ENCODE measurements around the gene SECTM1. TPM values are rescaled to one million over a fixed set of nuclear protein-coding genes. Genes with fewer than 3 reads are reported as not detected.

The SECTM1 gene
- total RNA-seq, 1 donor from 2014 or later = 5.5 TPM

DNA sequence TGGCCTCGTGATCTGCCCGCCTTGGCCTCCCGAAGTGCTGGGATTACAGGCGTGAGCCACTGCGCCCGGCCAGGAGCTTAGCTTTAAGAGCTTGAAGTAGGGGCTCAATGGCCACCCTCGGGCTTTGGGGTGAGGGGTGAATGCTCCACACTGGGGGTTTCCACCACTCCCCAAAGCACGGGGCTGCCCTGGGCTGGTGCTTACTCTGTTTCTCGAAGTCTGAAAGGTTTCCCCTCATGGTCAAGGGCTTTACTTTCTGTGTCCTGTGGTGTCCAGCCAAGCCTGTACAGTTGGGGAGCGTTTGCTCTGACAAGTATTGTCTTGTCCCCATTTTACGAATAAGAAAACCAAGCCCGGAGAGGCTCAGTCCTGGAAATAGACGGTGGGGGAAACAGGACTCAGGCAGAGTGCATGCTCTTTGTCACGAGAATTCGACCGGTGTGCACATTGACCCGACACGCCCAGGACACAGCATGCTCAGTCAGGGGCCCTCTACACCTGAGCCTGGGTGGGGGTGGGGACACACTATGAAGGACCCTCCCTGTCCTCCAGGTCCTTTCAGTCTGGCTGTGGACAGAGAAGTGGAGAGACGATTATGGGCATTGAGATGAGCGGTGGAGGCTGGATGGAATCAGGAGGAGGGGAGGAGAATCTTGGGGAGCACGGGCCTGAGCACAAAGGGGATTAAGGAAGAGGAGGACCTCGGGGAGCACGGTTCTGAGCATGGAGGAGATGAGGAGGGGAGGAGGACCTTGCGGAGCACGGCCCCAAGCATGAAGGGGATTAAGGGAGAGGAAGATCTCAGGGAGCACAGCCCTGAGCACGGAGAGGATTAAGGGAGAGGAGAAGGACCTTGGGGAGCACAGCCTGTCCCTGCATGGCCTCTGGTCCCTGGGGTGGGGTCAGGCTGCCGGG, 23.7 kb downstream of the SECTM1 start:
- ATAC-seq (no peak), DNase-seq (no peak)
- intact Hi-C loops (cut with micrococcal nuclease) = no loop called here

DNA sequence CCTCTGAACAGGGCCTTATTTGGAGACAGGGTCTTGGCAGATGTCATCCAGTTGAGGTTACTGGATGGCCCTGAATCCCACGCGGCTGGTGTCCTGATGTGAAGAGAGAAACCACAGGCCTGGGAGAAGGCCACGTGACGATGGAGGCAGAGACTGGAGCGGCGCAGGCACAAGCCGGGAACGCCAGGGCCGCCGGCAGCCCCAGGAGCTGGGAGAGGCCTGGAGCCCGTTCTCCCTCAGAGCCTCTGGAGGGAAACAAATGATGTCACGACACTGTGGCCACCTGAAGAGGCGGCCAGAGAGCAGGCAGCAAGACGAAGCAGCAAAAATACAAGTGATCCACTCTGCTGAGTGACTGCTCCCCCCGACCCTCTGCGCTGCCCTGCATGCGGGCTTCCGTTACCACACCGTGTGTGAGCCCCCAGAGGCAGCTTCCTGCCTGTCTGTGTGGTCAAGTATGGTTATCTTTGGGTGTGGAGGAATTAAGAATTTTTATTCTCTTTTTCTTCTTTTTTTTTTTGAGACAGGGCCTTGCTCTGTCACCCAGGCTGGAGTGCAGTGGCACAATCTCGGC, 27.8 kb downstream of the SECTM1 start:
- DNase-seq (no peak), ATAC-seq (no peak)
- intact Hi-C loops (cut with micrococcal nuclease) = no loop called here

DNA sequence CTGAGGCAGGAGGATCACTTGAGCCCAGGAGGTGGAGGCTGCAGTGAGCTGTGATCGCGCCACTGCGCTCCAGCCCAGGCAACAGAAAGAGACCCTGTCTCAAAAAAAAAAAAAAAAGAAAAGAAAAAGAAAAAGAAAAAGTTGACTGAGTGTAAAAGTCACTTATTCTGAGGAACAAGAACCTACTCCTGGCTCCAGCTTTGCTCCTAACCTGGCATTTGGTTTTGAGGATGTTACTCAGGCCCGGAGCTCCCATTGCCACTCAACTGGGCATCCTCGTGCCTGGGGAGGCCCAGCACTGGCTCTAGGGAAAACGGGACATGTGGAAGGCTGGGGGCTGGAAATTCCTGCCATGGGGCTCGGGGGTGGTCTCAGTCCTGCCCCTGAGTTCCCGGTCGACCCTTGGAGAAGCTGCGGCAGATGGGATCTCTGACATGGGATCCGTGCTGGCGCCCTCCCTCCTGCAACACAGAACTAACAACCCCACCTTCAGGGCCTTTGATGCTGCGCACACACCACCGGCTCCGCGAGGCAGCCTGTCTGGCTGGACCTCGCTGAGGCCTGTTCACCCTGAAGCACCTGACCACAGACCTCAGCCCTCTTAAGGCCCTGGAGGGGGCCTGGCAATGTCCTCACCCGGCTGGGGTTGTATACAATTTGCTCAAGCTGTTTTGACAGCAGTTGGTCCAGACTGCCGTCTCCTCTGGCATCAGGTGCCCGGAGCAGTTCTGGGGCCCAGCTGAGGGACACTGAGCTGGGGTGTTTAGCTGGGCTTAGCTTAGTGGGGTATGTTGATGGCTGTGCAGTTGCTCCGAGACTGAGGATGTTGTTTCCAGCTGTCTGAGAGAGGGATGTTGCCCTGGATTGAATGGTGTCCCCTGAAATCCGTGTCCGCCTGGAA, 28.5 kb downstream of the SECTM1 start:
- intact Hi-C loops (cut with micrococcal nuclease) = no loop called here
- DNase-seq (no peak), ATAC-seq (no peak)

DNA sequence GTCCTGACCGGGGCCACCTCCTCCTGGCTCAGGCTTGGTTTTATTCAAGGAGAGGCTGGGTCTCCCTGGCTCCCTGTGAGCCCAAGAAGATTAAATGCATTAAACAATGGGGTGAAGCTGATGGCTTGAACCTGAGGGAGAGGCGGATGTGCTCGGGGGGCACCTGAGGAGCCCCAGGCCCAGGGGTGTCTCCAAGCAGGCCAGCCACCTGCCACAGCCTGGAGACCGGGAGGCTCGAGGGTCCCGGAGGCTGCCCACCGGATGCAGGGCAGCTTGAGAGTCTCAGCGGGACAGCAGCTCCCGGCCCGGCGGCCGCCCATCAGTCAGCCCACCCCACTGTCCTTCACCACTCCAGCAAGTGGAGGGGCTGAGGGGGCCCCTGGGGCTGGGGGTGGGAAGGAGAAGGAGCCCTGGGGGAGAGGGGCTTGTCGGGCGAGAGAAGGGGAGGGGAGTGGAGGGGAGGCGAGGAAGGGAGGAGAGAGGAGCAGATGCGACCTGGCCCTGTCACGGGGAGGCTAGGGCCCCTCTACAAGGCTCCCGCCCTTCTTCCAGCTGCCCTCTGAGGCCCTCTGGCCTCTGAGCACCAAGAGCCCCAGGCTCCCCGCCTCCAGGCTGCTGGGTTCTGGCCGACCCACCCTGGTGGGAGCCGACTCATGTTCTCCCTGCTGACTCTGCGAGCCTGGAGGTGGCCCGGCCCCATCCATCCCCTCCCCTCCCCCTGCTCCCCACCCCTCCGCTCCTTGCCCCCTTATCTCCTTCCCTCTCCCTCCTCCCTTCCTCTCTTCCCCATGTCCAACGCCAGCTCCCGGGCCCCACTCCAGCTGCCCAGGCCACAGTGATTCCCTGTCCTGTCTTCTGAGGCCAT, 29.4 kb downstream of the SECTM1 start:
- peak; percentile 16 for ATAC-seq
- no peak for DNase-seq

DNA sequence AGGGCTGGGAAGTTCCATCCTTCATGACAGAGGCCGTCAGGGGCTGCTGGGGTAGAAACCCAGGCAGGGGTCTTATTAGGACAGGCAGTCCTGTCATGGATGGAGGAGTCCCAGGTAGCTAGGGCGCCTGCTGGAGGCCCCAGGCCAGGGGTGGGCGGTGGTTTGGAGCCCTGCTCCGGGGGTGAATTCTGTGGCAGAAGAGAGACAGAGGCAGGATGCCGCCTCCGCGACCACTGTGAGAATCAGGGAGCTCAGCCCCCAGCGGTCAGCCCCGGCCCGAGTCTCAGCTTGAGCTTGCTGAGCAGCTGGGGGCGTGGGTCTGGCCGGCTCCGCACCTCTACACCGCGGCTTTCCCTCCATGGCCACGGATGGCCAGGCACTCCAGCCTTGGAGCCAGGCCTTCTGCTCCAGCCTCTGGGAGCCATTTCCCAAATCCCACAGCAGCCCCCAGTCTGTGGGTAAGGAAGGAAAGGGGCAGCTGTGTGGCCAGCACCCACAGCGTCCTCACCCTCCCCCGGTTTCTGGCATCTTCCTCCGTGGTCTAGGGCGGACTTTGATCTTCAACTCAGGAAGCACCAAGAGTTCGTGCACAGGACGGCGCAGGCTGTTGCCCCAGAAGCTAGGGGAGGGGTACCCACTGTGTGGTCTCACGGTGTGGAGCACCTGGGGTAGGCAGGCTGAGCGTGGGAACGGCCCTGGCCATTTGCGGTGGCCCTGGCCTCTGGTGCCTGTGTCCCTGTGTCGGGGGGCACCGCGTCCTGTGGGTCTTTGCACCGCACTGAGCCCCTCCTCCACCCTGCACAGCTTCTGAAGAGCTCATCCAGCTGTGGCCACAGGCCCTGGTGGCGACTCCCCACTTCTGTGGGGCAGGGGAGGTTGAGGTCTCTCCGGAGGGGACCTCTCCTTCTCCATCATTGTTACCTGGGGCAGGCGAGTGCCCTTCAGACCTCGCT, 30.3 kb downstream of the SECTM1 start:
- ATAC-seq (no peak), DNase-seq (no peak)
- intact Hi-C loops (cut with micrococcal nuclease) = no loop called here

More for the DNA sequence above, 29.4 kb downstream of the SECTM1 start:
- intact Hi-C loops (cut with micrococcal nuclease) = no loop called here

DNA sequence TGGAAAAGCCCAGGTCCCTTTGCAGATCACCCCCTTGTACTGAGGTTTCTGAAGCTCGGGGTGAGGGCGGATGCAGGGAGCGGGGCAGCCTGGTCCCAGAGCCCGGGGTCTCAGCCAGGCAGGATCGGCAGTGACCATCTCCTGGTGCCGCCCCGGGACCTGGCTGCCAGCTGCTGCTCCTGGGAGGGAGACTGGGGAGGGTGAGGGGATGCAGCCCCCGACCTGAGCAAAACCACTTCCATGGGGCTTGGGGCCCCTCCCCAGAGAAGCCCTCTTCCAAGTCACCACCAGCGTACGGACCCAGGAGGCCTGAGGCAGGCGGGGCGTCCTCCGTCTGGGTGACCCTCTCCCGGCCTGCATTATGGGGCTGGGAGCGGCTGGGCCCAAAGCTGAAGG, 31.0 kb downstream of the SECTM1 start:
- intact Hi-C loops (cut with micrococcal nuclease) = no loop called here
- ATAC-seq (no peak), DNase-seq (no peak)

DNA sequence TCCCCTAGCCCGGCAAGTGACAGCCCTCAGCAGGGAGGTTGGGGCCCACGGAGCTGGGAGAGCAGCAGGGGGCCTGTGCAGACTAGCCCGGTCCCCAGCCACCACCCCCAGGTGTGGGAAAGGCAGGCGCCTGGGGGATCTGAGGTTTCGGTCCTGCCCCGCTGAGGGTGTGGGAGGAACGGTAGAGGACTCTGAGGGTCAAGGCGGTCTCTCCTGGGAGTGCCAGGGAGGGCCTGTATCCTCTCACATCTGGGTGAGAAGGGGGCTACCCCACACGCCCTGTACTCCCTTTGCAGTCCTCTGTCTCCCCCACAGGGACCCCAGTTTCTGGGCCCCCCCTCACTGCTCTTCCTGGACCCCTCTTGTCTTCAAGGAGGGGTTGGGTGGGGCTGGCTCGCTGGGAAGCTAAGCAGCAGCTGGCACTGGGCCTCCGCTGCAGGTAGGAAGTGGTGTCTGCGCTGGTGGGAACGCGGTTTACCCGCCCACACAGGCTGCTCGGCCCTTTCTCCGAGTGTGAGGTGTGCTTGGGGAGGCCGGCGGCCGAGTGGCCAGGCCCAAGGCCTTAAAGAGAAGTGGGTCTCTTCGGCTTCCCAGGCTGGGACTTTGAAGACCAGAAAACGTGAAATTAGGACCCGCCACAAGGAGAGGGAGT, 31.5 kb downstream of the SECTM1 start:
- intact Hi-C loops (cut with micrococcal nuclease) = no loop called here
- DNase-seq (no peak), ATAC-seq (no peak)

DNA sequence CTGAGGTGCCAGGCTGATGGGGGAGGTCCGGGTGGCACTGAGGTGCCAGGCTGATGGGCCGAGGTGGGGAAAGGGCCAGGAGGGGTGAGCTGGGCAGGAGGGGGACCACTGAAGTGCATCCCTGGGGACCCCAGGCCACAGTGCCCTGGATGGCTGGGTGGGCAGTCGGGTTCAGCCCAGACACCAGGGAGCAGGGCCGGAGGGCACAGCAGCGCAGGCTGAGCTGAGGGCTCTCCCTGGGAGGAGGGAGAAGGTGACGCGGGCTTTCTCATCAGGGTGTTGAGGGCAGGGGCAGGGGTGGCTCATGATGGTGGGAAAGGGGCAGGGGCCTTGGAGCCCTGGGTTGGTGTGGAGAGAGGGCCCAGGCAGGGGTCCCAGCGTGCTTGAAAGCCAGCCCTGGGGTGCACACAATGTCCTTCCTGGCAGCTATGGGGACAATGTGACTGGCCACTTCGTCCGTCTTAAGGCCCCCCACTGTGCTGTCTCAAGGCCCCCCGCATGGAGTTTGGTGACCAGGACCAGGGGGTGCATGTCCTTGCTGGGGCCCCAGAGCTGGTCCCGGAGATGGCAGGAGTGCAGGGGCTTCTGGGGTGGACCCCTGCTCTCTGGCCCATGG, 32.2 kb downstream of the SECTM1 start:
- no peak for ATAC-seq
- DNase-seq = no peak
- intact Hi-C loops (cut with micrococcal nuclease) = no loop called here

DNA sequence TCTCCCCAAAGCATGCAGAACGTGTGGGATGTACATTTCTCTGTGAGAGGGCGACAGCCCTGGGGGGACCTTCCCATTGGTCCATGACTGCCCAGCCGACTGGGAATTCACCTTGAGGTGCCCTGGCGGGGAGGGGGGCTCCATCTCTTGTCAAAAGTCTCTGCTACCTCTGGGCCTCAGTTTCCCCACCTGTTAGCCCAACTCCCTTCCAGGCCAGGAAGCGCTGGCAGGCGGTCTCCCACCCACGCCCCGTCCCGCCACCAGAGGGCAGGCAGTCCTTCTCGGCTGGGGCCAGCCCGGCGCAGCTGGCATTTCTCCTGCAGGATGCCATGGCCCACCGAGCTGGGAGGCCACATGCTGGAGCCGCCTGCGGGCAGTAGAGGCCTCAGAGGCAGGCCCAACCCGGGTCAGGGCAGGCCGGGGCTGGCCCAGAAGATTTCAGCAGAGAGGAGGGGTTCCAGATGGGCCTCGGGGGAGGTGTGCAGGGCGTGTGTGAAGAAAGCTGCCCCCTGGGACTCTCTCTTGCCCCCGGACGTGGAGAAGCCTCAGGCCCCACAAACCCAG, 32.8 kb downstream of the SECTM1 start:
- peak; percentile 84 for DNase-seq
- ATAC-seq = peak; percentile 28
- intact Hi-C loops (cut with micrococcal nuclease) = no loop called here

DNA sequence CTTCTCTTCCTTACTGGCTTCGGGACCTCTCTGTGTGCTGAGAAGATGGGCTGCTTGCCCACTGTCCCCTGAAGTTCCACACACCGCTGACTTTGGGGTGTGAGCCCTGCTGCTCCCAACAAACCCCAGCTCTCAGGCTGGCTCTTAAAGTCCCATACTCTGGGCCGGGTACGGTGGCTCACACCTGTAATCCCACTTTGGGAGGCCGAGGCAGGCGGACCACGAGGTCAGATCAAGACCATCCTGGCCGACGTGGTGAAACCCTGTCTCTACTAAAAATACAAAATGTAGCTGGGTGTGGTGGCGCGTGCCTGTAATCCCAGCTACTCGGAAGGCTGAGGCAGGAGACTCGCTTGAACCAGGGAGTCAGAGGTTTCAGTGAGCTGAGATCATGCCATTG, 33.3 kb downstream of the SECTM1 start:
- intact Hi-C loops (cut with micrococcal nuclease) = no loop called here
- no peak for DNase-seq
- no peak for ATAC-seq

DNA sequence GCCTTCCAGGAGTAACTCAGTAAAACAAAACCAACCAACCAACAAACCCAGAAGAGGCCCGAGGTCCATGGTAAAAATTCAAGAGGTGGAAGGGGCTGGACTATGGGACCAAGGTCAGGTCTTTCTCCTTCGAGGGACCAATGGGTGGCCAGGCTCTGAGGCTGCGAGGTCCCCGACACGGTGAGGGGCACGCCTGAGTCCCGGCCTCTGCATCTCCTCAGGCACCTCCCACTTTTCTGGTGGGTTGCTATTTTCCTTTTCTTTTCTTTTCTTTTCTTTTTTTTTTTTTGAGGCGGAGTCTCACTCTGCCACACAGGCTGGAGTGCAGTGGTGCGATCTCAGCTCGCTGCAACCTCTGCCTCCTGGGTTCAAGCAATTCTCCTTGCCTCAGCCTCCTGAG, 34.1 kb downstream of the SECTM1 start:
- DNase-seq = no peak
- intact Hi-C loops (cut with micrococcal nuclease) = no loop called here
- ATAC-seq = no peak

DNA sequence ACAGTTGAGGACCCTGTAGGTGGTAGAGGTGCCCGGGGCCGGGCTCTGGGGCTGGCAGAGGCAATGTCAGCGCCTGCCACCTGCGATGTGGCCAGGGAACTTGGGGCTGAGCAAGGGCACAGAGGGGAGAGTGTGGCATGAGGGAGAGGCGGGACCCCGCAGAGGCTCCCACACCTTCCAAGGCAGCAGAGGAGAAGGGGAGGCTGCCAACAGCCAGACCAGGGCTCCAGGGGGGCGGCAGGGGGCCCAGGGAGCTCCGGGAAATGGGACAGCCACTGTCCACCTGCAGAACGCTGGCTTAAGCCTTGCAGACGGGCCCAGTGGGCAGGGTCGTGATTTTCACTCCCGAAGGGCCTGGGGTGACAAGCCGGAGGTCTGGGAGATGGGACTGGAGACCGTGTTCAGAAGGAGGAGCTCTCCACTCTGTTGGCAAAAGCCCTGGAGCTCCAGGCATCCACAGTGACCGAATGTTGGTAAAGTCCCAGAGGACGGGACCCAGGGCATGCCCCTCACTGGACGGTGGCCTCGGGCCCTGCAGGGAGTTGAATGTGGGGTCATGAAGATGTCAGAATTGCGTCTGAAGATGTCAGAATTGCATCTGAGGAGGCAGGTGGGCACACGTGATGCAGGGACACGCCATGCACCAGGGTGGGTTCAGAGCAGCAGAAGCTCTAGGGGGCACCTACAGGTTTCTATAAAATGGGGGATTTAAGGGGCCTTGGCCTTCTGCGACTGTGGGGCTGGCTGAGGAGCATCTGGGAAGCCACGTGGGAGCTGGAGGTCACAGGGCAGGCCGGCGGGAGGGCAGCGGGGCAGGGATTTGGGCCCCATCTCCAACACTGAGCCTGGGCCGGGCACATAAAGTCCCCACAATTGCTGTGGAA, 34.8 kb downstream of the SECTM1 start:
- ATAC-seq (no peak), DNase-seq (no peak)
- intact Hi-C loops (cut with micrococcal nuclease) = no loop called here

DNA sequence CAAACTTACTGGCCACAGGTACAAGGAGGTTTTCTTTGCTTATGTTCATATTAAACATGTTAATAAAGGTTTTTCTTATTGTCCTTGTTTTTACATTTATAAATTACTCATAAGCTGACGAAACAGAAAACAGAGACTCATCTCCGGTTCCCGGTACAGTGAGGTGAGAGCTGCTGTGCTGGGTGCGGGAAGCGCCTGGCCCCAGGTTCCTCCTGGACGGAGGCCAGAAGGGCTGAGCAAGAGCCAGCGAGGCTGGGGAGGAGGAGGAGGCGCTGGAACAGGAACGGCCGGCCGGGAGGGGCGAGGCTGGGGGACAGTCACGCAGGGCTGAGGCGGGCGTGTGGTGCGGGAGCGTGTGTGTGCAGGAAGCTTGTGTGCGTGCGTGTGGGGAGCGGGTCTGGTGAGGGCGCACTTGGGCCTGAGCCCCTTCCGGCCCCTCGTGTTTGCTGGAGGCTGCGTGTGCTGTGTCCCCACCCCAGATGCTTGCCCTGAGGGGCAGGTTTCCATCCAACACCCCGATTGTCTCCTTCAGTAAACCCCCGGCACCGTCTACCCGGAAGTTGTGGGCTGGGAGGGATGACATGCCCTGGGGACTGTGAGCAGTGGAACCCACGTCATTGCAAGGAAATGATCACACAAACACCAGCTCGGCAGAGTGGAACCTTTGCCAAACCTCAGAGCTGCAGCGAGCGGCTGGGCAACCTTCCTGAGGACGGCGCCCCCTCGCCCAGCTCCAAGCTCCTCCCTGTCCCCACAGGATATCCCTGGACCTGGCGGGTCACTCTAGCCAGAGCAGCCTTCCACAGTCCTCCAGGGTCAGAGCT, 35.6 kb downstream of the SECTM1 start:
- peak; percentile 79 for ATAC-seq
- intact Hi-C loops (cut with micrococcal nuclease) = no loop called here
- peak; percentile 87 for DNase-seq

DNA sequence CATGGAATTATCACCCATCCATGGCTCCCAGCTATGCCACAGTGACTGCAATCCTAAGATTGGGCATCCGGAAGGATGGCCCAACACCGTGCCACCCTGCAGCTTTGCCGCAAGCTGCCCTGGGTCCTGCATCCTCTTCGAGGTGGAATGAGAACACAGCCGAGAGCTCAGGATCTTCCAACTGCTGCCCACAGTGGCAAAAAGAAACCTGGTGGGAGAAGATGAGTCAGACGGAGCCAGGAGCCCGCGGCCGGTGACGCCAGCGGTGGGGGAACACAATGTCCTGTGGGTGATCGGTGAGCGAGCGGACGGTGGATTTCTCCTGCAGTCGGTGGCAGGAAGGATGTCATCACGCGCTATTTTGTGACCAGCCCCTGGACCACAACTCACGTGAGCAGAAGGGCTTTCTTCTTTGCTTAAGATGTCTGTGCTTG, 36.3 kb downstream of the SECTM1 start:
- ATAC-seq (no peak), DNase-seq (peak; percentile 79)
- intact Hi-C loops (cut with micrococcal nuclease) = no loop called here

Data from left ventricle myocardium superior (tissue), 1 donor.